SK-N-SH (cell line): ENCODE results near the gene ZNF519. TPM values are rescaled to one million over a fixed set of nuclear protein-coding genes. Genes with fewer than 3 reads are reported as not detected.

Experiments
- CTCF ChIA-PET: fragments of 300-600, 350-600 bp; formaldehyde crosslinking; extraction: SDS; loops from one replicate; lab custom pipeline; 2021; lab: Yijun Ruan, JAX
- POLR2A ChIA-PET: fragments of 350-600 bp; sonication (Branson Sonifier 250); formaldehyde crosslinking; extraction: SDS; loops from one replicate; lab custom pipeline; 2020; ENCODE audit warnings: antibody characterized with exemption, inconsistent platforms; lab: Yijun Ruan, JAX
- DNase-seq: peaks from one replicate; pipeline ENCODE4 v3.0.0; 2012
- H2AFZ ChIP-seq: fragments of 200-600 bp; sonication (generic); 2 replicates; pipeline ENCODE4 v1.8.1; 2016; ENCODE audit warnings: antibody characterized with exemption, mild to moderate bottlenecking, low read depth
- H3F3A ChIP-seq: fragments of 200-600 bp; sonication (generic); replicated peaks from 2 replicates; pipeline ENCODE3; 2016; ENCODE audit warnings: antibody characterized with exemption, mild to moderate bottlenecking; ENCODE audit not compliant: insufficient read depth
- H3K27ac ChIP-seq, 2 experiments: fragments of 200-500 bp in 1 of 2; fragments of 200-600 bp in 1 of 2; sonication (Bioruptor generic) in 1 of 2; sonication (generic), shearing (Covaris generic) in 1 of 2; 2 replicates each; pipeline versions ENCODE4 v1.5.1 to v1.6.1; 2014 to 2016; ENCODE audit warnings: low read depth in 2 of 2, inconsistent platforms in 1 of 2, low read length in 1 of 2, mild to moderate bottlenecking in 1 of 2, mixed read lengths in 1 of 2
- H3K27me3 ChIP-seq: fragments of 200-600 bp; sonication (generic), shearing (Covaris generic); 2 replicates; pipeline ENCODE4 v1.6.1; 2016; ENCODE audit warnings: mixed run types; ENCODE audit not compliant: insufficient read depth
- H3K36me3 ChIP-seq, 2 experiments: fragments of 200-500 bp in 1 of 2; fragments of 200-600 bp in 1 of 2; sonication (Bioruptor generic) in 1 of 2; sonication (generic) in 1 of 2; replicated peaks in 1 of 2; 2 replicates each; pipeline versions ENCODE3 to v1.5.1; 2014 to 2016; ENCODE audit warnings: low read length in 1 of 2, mild to moderate bottlenecking in 1 of 2; ENCODE audit not compliant: insufficient read depth in 2 of 2, control insufficient read depth in 1 of 2
- H3K4me1 ChIP-seq, 2 experiments: fragments of 200-500 bp in 1 of 2; fragments of 200-600 bp in 1 of 2; sonication (Bioruptor generic) in 1 of 2; sonication (generic), shearing (Covaris generic) in 1 of 2; 2 replicates each; pipeline versions ENCODE4 v1.5.1 to v1.6.1; 2014 to 2016; ENCODE audit warnings: low read depth in 1 of 2, low read length in 1 of 2, mixed run types in 1 of 2; ENCODE audit not compliant: insufficient read depth in 2 of 2, control insufficient read depth in 1 of 2
- H3K4me2 ChIP-seq: fragments of 200-600 bp; sonication (generic), shearing (Covaris generic); 2 replicates; pipeline ENCODE4 v1.6.1; 2017; ENCODE audit warnings: mixed run types
- H3K4me3 ChIP-seq, 2 experiments: fragments of 200-500 bp in 1 of 2; fragments of 200-600 bp in 1 of 2; sonication (Bioruptor generic) in 1 of 2; sonication (generic), shearing (Covaris generic) in 1 of 2; 2 replicates each; pipeline versions ENCODE4 v1.5.1 to v1.8.1; 2014 to 2016; ENCODE audit warnings: low read depth in 2 of 2, inconsistent platforms in 1 of 2, low read length in 1 of 2, mild to moderate bottlenecking in 1 of 2, mixed read lengths in 1 of 2, moderate library complexity in 1 of 2
- H3K79me2 ChIP-seq: fragments of 200-600 bp; sonication (generic); 2 replicates; pipeline ENCODE4 v1.8.1; 2017; ENCODE audit warnings: mild to moderate bottlenecking; ENCODE audit not compliant: insufficient read depth
- H3K9ac ChIP-seq: fragments of 200-600 bp; sonication (generic); 2 replicates; pipeline ENCODE4 v1.6.1; 2017; ENCODE audit warnings: mixed run types
- H3K9me2 ChIP-seq: fragments of 200-600 bp; sonication (generic); 2 replicates; pipeline ENCODE4 v1.6.1; 2017; ENCODE audit warnings: mixed run types
- H3K9me3 ChIP-seq: fragments of 200-600 bp; sonication (generic); 2 replicates; pipeline ENCODE4 v1.6.1; 2017; ENCODE audit warnings: mixed run types, mild to moderate bottlenecking, moderate library complexity
- H4K20me1 ChIP-seq: fragments of 200-600 bp; sonication (generic); 2 replicates; pipeline ENCODE4 v1.6.1; 2017; ENCODE audit warnings: mild to moderate bottlenecking, mixed run types; ENCODE audit not compliant: insufficient read depth
- FOSL2 ChIP-seq: IDR thresholded peaks from 2 replicates; pipeline ENCODE4 v1.4.0; 2012; ENCODE audit warnings: low read depth, mild to moderate bottlenecking, moderate library complexity, borderline replicate concordance
- FOXJ3 ChIP-seq: sonication (generic); formaldehyde crosslinking; IDR thresholded peaks from 2 replicates; pipeline ENCODE4 v1.5.1; 2020; ENCODE audit warnings: mild to moderate bottlenecking, missing genetic modification reagents
- IRF3 ChIP-seq: fragments of 150-350 bp; IDR thresholded peaks from 2 replicates; pipeline ENCODE4 v1.6.1; 2016; ENCODE audit warnings: mild to moderate bottlenecking, low read depth, low read length
- JUND ChIP-seq: IDR thresholded peaks from 2 replicates; pipeline ENCODE4 v1.4.0; 2012
- MEF2A ChIP-seq: IDR thresholded peaks from 2 replicates; pipeline ENCODE4 v1.4.0; 2012; ENCODE audit warnings: low read depth, borderline replicate concordance
- RAD21 ChIP-seq: IDR thresholded peaks from 2 replicates; pipeline ENCODE4 v1.6.1; 2012; ENCODE audit warnings: mild to moderate bottlenecking, low read length
- REST ChIP-seq: IDR thresholded peaks from 2 replicates; pipeline ENCODE4 v1.6.1; 2012; ENCODE audit warnings: mild to moderate bottlenecking, low read depth, low read length, moderate library complexity
- RXRA ChIP-seq: IDR thresholded peaks from 2 replicates; pipeline ENCODE4 v1.4.0; 2012; ENCODE audit warnings: low read depth, mild to moderate bottlenecking, borderline replicate concordance
- SMC3 ChIP-seq: IDR thresholded peaks from 2 replicates; pipeline ENCODE4 v1.6.1; 2012; ENCODE audit warnings: low read depth, low read length, improper control_type of control experiment
- TAF1 ChIP-seq: IDR thresholded peaks from 2 replicates; pipeline ENCODE4 v1.6.1; 2012; ENCODE audit warnings: low read depth, mild to moderate bottlenecking, low read length, moderate library complexity, borderline replicate concordance
- YY1 ChIP-seq: IDR thresholded peaks from 2 replicates; pipeline ENCODE4 v1.4.0; 2012; ENCODE audit warnings: low read depth, mild to moderate bottlenecking
- WGBS: methylation state at CpG from one replicate; pipeline ENCODE4 v1.1.6; 2017; ENCODE audit warnings: low lambda C conversion rate; 5-methylcytosine and 5-hydroxymethylcytosine counted together
- polyA plus RNA-seq, 3 experiments: library from polyadenylated mRNA; depleted of rRNA; stranded (reverse); fragments of >200 nt; gene quantifications; 2 replicates each; pipeline ENCODE4 v1.2.3, GENCODE V29; 2012
- TF ChIP-seq, protein P1 (sequence below): IDR thresholded peaks from 2 replicates; pipeline ENCODE4; 2012

Gene ZNF519
- polyA plus RNA-seq, 1 of the 3 experiments (the other 2 are of a cell fraction): 3.2 TPM

DNA sequence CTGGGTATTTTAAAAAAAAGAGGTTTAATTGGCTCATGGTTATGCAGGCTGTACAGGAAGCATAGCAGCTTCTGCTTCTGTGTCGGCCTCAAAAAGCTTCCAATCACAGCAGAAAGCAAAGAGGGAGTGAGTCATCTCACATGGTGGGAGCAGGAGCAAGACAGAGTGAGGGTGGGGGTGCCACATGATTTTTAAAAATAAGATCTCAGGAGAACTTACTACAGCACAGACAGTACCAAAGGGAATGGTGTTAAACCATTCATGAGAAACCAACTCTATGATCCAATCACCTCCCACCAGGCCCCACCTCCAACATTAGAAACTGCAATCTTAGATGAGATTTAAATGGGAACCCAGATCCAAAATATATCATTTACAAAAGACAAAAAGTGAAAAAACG, 14.6 kb downstream of the ZNF519 start:
- H3K4me3 ChIP-seq: no peak overlapping the region
- TF ChIP-seq FOXJ3: no peak
- no peaks in the 10 kb centered on the region for H3K27me3 ChIP-seq
- H3K9ac ChIP-seq: no peak overlapping the region
- H4K20me1 ChIP-seq: no peaks in the 10 kb centered on the region; the same call in 1 of the 2 replicates
- no peak overlapping the region for H3K4me2 ChIP-seq
- H3K4me1 ChIP-seq: no peaks in the 10 kb centered on the region; a peak in 1 of 4 replicates
- POLR2A ChIA-PET: no interaction called here
- WGBS: 94% methylated on average over 2 of the region's 2 CpGs
- H2AFZ ChIP-seq: no peak overlapping the region
- H3K27ac ChIP-seq: no peak overlapping the region
- CTCF ChIA-PET: no interaction called here
- H3K9me3 ChIP-seq: peaks cover 7% of the 10 kb centered on the region; the same call in 1 of the 2 replicates
- no peaks in the 10 kb centered on the region for H3K9me2 ChIP-seq
- DNase-seq: no peak
- H3K36me3 ChIP-seq: peaks cover 0 to 4% of the 10 kb centered on the region in 2 experiments
- H3F3A ChIP-seq: no peaks in the 10 kb centered on the region
- peaks cover 27% of the 10 kb centered on the region for H3K79me2 ChIP-seq

GRCh38 chr18:14106906-14107305, 25.3 kb downstream of the ZNF519 start:
- CTCF ChIA-PET: interaction anchor here (1.3 kb wide), 1 partner anchor 294 kb away, joined by 3 read pairs; no protein-coding TSS in a partner anchor
- H3K36me3 ChIP-seq: peaks cover 0 to 20% of the 10 kb centered on the region in 2 experiments

More at GRCh38 chr18:14106906-14107305, 25.3 kb downstream of the ZNF519 start:
- no peaks in the 10 kb centered on the region for H3K27me3 ChIP-seq
- no peak overlapping the region for H3K4me2 ChIP-seq
- H3K27ac ChIP-seq: no peak overlapping the region
- no peaks in the 10 kb centered on the region for H3F3A ChIP-seq
- peaks cover 22% of the 10 kb centered on the region for H3K79me2 ChIP-seq
- no peak overlapping the region for H3K9ac ChIP-seq
- 100% methylated on average over 2 of the region's 3 CpGs for WGBS
- H3K9me2 ChIP-seq: no peaks in the 10 kb centered on the region
- no peaks in the 10 kb centered on the region for H4K20me1 ChIP-seq
- peaks cover 11% of the 10 kb centered on the region for H3K9me3 ChIP-seq
- no peak overlapping the region for H3K4me3 ChIP-seq
- TF ChIP-seq SMC3 (no peak), IRF3 (no peak), RXRA (no peak), TAF1 (no peak), YY1 (no peak), JUND (no peak), MEF2A (no peak), FOSL2 (no peak), REST (no peak), RAD21 (no peak)
- TF ChIP-seq, protein P1, sequence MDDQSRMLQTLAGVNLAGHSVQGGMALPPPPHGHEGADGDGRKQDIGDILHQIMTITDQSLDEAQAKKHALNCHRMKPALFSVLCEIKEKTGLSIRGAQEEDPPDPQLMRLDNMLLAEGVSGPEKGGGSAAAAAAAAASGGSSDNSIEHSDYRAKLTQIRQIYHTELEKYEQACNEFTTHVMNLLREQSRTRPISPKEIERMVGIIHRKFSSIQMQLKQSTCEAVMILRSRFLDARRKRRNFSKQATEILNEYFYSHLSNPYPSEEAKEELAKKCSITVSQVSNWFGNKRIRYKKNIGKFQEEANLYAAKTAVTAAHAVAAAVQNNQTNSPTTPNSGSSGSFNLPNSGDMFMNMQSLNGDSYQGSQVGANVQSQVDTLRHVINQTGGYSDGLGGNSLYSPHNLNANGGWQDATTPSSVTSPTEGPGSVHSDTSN: no peak
- no peak overlapping the region for H2AFZ ChIP-seq
- DNase-seq: no peak
- POLR2A ChIA-PET: no interaction called here
- H3K4me1 ChIP-seq: no peaks in the 10 kb centered on the region
